GM21381 (cell line): ENCODE measurements around the gene ADAMTS14.

ENCODE experiments used
- ATAC-seq: cut with Tn5 transposase; IDR thresholded peaks from one replicate; pipeline ENCODE4 v1.9.1; 2021; ENCODE audit warnings: mild to moderate bottlenecking, moderate library complexity; ENCODE audit not compliant: unreplicated experiment

The ADAMTS14 gene

GRCh38 chr10:70688828-70689227, 16.5 kb downstream of the ADAMTS14 start:
- no peak for ATAC-seq

DNA sequence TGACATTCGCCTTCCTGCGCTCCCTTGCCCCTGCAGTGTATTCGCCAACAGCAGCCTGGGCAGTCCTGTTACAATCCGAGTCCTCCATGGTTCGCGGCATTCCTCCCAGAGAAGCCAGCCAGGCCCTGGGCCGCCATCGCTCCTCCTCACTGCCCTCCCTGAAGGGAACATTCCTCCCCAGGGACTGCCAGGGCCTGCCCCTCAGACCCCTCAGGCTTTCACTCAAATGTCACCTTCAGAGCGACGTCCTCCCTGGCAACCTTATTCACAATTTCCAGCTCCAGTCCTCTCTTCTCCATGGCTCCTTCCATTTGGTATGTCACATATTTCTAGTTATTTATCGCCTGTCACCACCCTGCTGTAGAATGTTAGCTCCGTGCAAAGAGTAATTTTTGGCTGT, 17.4 kb downstream of the ADAMTS14 start:
- no peak for ATAC-seq

DNA sequence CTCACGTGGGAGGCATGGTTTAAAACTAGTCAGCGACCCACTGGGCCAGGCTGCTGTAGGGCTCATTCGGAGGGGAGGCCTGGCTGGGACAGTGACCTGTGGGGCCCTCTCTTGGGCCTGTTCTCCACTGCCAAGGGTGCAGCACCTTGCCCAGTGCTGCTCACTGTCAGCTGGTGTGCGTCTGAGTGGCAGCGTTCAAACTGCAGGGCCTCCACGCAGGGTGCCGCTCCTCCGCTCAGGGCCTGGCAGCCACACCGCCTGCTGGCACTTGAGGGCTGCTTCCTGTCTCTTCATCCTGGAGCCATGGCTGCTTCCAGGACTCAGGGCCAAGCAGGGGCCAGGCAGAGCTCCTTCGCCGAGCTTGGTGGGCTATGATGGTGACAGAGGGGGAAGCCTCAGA, 18.3 kb downstream of the ADAMTS14 start:
- no peak for ATAC-seq

GRCh38 chr10:70691611-70692010, 19.3 kb downstream of the ADAMTS14 start:
- ATAC-seq = no peak

- no peak for ATAC-seq
Measured at GRCh38 chr10:70692043-70692603, 19.8 kb downstream of the ADAMTS14 start.

DNA sequence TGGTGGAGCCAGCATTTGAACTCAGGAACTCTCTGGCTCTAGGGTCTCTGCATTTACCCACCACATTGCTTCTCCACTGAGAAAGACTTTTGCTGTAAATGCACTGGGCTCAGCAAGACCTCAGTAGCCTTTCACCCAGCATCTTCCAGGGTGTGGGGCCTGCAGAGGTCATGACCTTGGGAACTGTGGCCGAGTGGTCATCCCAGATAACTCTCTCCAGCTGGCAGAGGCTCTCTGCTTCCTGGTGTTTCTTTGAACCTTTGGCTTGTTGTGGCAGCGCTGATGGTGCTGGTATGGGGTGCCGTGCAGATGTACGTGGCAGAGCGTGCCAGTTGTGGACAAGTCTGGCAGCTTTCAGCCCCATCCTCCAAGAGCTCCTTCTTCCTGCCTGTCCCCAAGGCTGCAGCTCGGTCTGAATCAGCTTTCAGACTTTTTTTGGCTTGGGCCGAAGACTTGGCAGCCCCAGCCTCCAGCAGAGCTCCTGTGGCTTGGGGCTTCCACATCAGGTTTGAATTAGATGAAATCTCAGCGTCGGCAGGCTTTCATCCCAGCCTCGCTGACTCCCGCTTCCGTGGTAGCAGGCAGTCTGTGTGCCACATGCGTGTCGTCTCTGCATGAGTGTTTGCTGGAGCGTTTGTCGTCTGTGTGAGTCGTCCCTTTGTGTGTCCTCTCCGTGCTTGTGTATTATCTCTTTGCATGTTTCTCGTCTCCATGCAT, 21.5 kb downstream of the ADAMTS14 start:
- ATAC-seq = no peak

DNA sequence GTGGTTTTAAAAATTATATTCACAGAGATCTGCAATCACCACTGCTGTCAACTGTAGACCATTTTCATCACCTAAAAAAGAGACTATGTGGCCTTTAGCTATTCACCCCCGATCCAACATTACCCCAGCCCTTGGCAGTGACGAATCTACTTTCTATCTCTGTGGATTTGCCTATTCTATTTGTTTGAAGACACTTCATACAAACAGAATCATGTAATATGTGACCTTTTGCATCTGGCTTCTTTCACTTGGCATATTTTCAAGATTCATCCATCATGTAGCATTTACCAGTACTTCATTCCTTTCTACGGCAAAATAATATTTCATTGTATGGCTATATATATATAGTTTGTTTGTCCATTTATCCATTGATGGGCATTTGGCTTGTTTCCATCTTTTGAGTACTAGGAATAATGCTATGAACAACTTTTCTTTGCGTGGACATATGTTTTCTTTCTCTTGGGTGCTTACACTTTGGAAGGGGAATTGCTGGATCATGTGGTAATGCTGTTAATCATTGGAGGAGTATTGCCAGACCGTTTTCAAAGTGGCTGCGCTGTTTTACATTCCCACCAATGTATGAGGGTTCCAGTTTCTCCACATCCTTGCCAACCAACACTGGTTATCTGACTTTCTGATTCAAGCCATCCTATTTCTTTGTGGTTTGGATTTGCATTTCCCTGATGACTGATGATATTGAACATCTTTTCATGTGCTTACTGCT, 22.3 kb downstream of the ADAMTS14 start:
- ATAC-seq = no peak

GRCh38 chr10:70695241-70696030, 23.1 kb downstream of the ADAMTS14 start:
- ATAC-seq = no peak

DNA sequence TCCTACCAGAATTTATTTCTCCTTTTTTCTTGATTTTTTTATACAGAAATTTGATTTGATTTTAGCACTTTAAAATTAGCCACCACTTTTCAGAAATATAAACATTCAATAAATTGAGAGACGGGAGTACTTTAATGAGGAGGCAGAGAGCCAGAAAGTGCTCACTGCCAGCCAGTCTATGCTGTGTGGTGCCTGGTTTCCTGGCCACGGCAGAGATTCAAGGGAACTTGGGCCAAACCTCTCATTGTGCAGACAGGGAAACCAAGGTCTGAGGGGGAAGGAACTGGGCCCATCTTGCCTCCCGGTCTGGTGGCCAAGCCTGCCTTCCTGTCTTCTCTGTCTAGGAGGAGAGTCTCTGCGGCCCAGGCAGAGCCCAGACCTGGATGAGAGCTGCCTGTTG, 25.9 kb downstream of the ADAMTS14 start:
- no peak for ATAC-seq

GRCh38 chr10:70699063-70699658, 26.9 kb downstream of the ADAMTS14 start:
- no peak for ATAC-seq

DNA sequence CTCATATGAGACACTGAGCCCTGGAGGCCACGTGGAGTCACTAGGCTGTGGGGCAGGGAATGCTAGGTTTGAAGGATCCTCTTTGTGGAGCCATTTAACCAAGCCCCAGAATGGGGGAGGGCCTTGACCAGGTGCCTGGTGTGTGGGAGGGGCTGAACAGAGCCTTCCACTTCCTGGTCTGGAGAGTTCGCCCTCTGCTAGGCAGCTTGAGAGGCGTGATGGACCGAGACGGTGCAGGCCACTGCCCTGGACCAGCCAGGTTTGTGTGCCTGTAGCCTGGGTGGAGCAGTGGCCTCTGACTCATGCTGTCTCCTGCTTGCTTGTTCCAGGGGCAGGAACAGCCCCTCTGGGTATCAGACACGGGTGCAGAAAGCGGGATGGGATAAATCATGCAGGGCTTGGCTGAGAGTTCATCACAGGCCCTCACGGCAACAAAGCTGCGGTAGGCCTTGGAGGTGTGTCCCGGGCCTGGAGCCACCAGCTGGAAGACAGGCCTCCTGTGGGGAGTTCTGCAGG, 27.4 kb downstream of the ADAMTS14 start:
- no peak for ATAC-seq

DNA sequence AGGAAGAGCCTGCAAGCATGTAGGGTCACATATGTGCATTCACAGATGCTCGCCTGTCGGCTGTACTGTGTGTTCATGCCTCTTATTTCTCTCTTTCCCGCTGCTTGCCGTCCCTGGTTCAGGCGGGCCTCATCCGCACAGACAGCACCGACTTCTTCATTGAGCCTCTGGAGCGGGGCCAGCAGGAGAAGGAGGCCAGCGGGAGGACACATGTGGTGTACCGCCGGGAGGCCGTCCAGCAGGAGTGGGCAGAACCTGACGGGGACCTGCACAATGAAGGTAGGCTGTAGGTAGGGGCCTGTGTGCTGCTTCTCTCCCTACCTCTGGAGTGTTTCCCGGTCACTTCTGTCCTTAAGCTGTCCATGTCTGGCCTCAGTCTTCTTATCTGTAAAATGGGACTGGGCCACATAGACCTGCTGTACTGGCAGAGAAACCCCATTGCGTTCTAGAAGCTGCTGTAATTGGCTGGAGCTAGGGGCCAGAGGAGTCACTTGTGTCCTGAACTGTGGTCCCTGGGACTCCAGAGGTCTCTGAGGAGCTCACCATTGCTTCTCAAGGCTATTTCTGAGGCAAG, 30.0 kb downstream of the ADAMTS14 start:
- no peak for ATAC-seq

GRCh38 chr10:70704211-70704610, 31.9 kb downstream of the ADAMTS14 start:
- ATAC-seq = no peak

- no peak for ATAC-seq
Measured at GRCh38 chr10:70705121-70705861, 33.0 kb downstream of the ADAMTS14 start.

DNA sequence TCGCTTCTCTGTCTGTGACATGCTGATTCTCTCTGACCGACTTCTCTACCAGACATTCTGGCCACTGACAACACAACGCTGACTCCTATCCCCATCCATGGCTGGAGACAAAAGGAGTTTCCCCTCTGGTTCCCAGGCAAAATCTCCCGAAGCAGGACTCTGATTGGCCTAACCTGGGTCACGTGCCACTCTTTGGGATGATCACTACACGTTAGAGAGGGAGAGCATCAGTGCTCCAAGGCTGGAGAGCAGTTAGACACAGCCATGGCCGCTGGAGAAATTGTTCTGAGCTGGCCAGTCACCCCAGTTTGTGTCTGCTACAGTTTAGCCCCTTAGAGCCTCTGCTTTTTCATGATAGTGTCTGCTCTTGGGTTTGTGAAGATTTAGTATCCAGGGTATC, 38.9 kb downstream of the ADAMTS14 start:
- no peak for ATAC-seq

- ATAC-seq = no peak
Measured at GRCh38 chr10:70711911-70712310, 39.6 kb downstream of the ADAMTS14 start.

DNA sequence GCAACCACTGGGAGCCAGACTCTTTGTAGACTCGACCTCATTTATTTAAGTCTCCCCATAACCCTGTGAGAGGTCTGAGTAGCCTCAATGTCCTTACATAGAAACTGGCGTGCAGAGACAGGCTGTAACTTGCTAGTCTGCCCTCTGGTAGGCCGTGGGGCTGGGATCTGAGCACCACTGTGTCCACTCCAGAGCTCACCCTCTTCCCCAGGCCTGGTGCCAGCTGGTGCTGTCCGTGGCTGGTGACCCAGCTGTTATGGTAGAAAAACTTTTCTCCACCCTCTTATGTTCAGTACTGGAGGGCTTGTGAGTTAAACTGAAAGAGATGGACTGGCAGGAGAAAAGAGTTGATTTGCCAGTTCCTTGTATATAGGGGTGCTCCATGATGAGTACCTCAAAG, 41.9 kb downstream of the ADAMTS14 start:
- no peak for ATAC-seq

DNA sequence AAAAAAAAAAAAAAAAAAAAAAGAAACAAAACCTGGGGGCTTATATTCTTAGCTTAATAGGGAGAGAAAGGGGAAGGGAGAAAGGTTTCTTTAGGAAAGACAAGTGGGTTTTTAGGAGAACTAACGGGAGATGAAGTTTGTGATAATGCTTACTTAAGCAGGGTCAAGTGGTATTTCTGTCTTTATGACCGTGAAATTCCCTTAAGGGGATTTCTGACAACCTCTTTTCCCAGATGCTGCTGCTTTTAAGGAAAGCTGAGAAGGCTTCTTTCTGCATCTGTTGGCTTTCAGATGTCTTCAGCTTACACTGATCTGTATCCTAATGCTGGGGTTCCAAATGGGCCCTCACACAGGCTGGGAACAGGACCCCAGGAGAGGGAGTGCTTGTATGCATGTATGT, 42.6 kb downstream of the ADAMTS14 start:
- ATAC-seq = no peak

DNA sequence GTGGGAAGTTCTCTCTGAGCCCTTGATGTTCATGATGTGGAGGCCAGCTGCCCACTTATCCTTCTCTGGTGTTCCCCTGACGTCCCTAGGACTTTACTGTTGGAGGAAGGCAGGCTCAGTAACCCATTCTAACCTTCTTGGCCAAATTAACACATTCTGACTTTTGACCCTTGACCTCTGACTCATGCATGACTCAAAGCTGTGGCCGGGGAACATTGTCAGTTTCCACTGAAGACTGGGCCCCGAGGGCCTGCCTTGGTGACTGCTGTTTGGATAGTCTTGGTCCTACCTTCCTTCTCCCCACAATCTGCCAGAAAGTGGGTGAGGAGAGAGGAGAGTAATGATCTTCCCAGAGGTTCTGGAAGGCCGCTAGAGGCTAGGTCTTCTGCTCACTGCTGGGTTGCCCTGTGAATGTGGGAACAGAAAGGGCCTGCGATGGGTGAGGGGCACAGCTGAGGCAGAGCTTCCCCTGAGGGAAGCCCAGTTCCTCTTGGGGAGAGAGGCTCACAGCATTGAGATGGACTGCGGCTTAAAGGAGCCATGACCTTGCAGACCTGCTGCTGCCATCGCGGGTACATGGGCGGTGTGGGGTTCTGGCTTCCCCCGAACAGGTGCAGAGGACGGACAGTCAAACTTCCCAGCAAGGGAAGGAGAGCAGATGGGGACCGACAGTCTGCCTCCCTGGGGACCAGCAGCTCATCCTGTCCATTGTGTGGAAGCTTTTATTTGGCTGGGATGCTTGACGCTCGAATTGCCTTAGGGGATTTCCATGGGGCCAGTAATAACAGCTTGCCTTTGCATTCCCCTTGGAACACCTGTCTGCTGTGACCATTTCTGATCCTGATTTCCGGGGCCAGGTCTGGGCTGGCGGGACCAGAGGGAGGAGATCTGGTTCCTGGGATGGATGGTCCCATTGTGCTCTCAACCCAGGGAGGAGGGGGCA, 43.8 kb downstream of the ADAMTS14 start:
- no peak for ATAC-seq
